ENCODE data around the gene RNF220.

GRCh38 chr1:44625348-44625747, 220.3 kb downstream of the RNF220 start:
- TF ChIP-seq CTCF (IDR thresholded peaks at IDR 0.05) (no peak), RAD21 (IDR thresholded peaks at IDR 0.05; ENCODE audit: low read length) (no peak), EZH2phosphoT487 (IDR thresholded peaks at IDR 0.05; ENCODE audit: borderline replicate concordance, low read depth) (no peak), EP300 (IDR thresholded peaks at IDR 0.05; ENCODE audit: borderline replicate concordance in 1 of 2, low read depth in 1 of 2, low read length in 1 of 2) (no peak), GATA2 (CRISPR knock-in tag; IDR thresholded peaks at IDR 0.05) (no peak), POLR2AphosphoS5 (IDR thresholded peaks at IDR 0.05; ENCODE audit: low read depth, low read length) (no peak), TAF1 (IDR thresholded peaks at IDR 0.05; ENCODE audit: borderline replicate concordance, low read depth, low read length) (no peak), CHD2 (IDR thresholded peaks at IDR 0.05; ENCODE audit: low read length, partially characterized antibody) (no peak), RFX5 (IDR thresholded peaks at IDR 0.05; ENCODE audit: low read length) (no peak), SIN3A (IDR thresholded peaks at IDR 0.05; ENCODE audit: borderline replicate concordance, low read depth, low read length) (no peak), YY1 (IDR thresholded peaks at IDR 0.05; ENCODE audit: low read depth) (no peak)
- TF ChIP-seq, protein P1, sequence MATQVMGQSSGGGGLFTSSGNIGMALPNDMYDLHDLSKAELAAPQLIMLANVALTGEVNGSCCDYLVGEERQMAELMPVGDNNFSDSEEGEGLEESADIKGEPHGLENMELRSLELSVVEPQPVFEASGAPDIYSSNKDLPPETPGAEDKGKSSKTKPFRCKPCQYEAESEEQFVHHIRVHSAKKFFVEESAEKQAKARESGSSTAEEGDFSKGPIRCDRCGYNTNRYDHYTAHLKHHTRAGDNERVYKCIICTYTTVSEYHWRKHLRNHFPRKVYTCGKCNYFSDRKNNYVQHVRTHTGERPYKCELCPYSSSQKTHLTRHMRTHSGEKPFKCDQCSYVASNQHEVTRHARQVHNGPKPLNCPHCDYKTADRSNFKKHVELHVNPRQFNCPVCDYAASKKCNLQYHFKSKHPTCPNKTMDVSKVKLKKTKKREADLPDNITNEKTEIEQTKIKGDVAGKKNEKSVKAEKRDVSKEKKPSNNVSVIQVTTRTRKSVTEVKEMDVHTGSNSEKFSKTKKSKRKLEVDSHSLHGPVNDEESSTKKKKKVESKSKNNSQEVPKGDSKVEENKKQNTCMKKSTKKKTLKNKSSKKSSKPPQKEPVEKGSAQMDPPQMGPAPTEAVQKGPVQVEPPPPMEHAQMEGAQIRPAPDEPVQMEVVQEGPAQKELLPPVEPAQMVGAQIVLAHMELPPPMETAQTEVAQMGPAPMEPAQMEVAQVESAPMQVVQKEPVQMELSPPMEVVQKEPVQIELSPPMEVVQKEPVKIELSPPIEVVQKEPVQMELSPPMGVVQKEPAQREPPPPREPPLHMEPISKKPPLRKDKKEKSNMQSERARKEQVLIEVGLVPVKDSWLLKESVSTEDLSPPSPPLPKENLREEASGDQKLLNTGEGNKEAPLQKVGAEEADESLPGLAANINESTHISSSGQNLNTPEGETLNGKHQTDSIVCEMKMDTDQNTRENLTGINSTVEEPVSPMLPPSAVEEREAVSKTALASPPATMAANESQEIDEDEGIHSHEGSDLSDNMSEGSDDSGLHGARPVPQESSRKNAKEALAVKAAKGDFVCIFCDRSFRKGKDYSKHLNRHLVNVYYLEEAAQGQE (IDR thresholded peaks at IDR 0.05; ENCODE audit: low read depth, low read length) = no peak
- TF ChIP-seq, protein P2, sequence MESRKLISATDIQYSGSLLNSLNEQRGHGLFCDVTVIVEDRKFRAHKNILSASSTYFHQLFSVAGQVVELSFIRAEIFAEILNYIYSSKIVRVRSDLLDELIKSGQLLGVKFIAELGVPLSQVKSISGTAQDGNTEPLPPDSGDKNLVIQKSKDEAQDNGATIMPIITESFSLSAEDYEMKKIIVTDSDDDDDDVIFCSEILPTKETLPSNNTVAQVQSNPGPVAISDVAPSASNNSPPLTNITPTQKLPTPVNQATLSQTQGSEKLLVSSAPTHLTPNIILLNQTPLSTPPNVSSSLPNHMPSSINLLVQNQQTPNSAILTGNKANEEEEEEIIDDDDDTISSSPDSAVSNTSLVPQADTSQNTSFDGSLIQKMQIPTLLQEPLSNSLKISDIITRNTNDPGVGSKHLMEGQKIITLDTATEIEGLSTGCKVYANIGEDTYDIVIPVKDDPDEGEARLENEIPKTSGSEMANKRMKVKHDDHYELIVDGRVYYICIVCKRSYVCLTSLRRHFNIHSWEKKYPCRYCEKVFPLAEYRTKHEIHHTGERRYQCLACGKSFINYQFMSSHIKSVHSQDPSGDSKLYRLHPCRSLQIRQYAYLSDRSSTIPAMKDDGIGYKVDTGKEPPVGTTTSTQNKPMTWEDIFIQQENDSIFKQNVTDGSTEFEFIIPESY (IDR thresholded peaks at IDR 0.05; ENCODE audit: borderline replicate concordance, low read depth) = no peak

All from SK-N-SH (cell line).